Stimulated activated CD8-positive, alpha-beta memory T cell treated with anti-CD3 and anti-CD28 coated beads, Interleukin-2, amount 100 ng/mL, for 48 hours (primary cell): ENCODE data around the gene CASP14.
"Not testable (repeated sequence)": the region's sequence is repeated elsewhere in the genome, so short reads cannot be mapped to it uniquely, and the experiment has no call there.

Source experiments
- DNase-seq, 2 donors: peaks; one replicate each; pipeline ENCODE4 v3.0.0-alpha.2; 2020; ENCODE audit warnings: low read depth in 2 of 2

The CASP14 gene

GRCh38 chr19:15072930-15073647 is 23.8 kb downstream of the CASP14 start:
- no peak for DNase-seq

DNA sequence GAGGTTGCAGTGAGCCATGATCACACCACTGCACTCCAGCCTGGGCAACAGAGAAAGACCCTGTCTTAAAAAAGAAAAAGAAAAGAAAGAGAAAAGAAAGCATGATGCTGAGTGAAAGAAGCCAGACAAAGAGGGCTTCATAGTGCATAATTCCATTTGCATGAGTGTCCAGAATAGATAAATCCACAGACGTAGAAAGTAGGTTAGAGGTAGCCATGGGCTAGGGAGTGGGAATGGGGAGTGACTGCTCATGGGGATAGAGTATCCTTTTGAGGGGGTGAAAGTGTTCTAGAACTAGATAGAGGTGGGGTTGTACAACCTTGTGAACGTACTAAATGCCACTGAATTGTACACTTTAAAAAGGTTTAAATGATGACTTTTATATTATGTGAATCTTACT is 25.1 kb downstream of the CASP14 start:
- no peak for DNase-seq

- DNase-seq, result no peak
These were observed 26.5 kb downstream of the CASP14 start for GRCh38 chr19:15075806-15076205.

- not testable (repeated sequence) for DNase-seq
These were observed 30.7 kb downstream of the CASP14 start for GRCh38 chr19:15080002-15080401.

DNA sequence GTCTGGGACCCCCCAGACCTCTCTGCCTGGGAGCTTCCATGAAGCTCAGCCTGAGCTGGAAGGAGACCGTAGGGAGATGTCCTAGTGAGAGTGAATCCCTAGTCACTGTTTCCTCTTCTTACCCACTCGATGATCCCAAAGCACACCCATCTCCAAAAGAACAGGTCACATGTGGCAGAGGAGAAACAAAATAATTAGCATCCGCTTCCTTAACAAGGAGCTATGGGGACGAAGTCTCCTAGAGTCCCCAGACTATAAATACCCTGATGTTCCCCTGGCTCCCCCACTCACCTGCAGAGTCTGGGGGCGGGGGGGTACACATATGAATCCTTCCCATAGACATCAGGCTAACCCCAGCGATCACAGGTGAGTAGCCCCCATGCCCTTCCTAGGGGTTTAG is 32.6 kb downstream of the CASP14 start, which contains the start of gene OR1I1:
Gene OR1I1 (plus strand): TSS at position 301 of the 400 bp plus-strand sequence. CDS start 4,855 bp downstream, outside the sequence.
- no peak for DNase-seq

GRCh38 chr19:15087182-15087581 is 37.9 kb downstream of the CASP14 start:
- DNase-seq, result no peak

- no peak for DNase-seq
These were observed 42.9 kb downstream of the CASP14 start for GRCh38 chr19:15091918-15092753.

DNA sequence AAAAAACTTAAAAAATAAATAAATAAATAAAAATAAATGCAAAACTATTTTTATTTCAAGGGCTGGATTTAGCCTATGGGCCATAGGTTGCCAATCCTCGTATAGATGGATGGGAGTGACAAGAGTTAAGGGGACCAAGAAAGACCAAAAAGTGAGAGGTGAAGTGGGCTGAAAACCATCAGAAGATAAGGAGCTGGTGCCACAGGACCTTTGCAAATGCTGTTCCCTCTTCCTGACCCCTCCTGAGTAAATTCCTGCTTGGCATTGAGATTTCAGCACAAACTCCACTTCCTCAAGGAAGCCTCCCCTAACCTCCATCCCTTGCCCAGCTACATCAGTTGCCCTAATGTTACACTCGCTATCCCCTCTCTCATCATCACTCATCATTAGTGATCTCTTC is 43.7 kb downstream of the CASP14 start:
- no peak for DNase-seq

DNA sequence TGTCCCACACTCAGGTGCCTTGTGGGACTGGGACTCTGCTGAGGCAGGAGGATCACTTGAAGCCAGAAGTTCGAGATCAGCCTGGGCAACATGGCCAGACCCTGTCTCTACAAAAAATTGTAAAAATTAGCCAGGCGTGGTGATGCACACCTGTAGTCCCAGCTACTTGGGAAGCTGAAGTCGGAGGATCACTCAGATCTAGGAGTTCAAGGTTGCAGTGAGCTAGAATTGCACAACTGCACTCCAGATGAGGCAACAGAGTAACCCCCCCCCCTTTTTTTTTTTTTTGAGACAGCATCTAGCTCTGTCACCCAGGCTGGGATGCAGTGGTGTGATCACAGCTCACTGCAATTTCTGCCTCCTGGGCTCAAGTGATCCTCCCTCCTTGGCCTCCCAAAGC is 46.9 kb downstream of the CASP14 start:
- DNase-seq, result no peak

DNA sequence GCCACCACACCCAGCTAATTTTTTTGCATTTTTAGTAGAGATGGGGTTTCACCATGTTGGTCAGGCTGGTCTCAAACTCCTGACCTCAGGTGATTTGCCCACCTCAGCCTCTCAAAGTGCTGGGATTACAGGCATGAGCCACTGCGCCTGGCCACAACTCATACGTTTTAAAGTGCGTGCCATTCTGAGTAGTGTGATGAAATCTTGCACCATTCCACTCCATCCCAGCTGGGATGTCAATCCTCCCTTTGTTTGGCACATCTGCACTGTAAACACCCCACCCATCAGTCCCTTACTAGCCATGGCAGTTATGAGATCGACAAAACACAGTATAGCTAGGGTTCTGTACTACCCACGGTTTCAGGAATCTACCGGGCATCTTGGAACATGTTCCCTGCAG is 48.7 kb downstream of the CASP14 start:
- not testable (repeated sequence) for DNase-seq

DNA sequence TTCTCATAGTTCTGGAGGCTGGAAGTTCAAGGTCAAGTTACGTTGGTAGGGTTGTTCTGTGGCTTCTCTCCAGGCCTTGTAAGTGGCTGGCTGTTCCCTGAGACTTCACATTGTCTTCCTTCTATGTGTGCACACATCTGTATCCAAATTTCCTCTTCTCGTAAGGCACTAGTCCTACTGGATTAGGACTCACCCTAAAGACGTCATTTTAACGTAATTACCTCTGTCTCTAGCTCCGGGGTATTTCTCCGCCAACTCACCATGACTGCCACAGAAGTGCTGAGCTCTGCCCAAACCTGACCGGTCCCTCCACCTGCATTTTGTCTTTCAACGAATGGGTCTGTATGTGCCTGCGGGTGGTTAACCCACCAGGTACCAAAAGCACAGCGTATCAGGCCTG is 49.2 kb downstream of the CASP14 start:
- no peak for DNase-seq

DNA sequence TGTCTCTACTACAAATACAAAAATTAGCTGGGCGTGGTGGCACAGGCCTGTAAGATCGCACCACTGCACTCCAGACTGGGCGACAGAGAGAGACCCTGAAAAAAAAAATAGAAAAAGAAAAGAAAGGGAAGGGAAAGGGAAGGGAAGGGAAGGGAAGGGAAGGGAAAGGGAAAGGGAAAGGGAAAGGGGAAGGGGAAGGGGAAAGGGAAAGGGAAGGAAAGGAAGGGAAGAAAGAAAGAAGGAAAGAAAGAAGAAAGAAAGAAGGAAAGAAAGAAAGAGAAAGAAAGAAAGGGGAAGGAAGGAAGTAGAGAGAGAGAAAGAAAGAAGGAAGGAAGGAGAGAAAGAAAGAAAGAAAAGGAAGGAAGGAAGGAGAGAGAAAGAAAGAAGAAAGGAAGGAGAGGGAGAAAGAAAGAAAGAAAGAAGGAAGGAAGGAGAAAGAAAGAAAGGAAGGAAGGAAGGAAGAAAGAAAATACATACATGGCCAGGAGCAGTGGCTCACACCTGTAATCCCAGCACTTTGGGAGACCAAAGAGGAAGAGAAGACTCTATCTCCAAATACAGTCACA is 49.8 kb downstream of the CASP14 start:
- DNase-seq, result no peak

- peak in 1 of 2 donors; percentile 43 for DNase-seq
These were observed 52.3 kb downstream of the CASP14 start for GRCh38 chr19:15101479-15102082.

- no peak for DNase-seq
These were observed 54.7 kb downstream of the CASP14 start for GRCh38 chr19:15104003-15104402.

DNA sequence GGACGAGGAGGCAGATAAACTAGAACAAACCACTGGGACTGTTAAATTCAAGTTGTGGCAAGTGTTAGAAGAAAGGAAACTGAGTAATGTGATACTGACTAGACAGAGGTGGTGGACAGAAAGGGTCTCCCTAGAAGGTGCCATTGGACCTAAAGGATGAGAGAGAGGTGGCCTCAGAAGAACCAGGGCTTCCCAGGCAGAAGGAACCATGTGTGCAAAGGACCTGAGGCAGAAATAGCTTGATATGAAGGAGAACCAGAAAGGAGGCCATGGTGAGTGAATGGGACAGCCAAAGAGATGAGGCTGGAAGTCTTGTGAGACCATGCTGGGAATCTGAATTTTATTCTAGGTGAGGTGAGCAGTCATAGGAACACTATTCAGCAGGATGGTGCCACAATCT is 55.1 kb downstream of the CASP14 start:
- no peak for DNase-seq

- DNase-seq, result no peak
These were observed 55.8 kb downstream of the CASP14 start for GRCh38 chr19:15105044-15105443.

- DNase-seq, result peak; percentile 9 to 23
These were observed 58.1 kb downstream of the CASP14 start, which contains the start of gene SYDE1 for GRCh38 chr19:15107061-15108010. TSS of gene SYDE1 (plus strand) at chr19:15107401. CDS start at chr19:15107434, 33 bp downstream.
